Measurements from ENCODE around the gene TPP2.

TPP2 gene

GRCh38 chr13:102596147-102597028 is at the start of gene TPP2:
TPP2 (plus strand) TSS chr13:102596986; CDS start chr13:102597039, 53 bp downstream.
- Histone ChIP-seq H3K4me1 (ENCODE audit: insufficient read depth, poor library complexity, severe bottlenecking) (peaks cover 15% of the 10 kb centered on the region), H3K9me3 (ENCODE audit: severe bottlenecking) (no peaks in the 10 kb centered on the region), H3K27me3 (ENCODE audit: insufficient read depth, poor library complexity, severe bottlenecking) (no peaks in the 10 kb centered on the region), H3K4me3 (ENCODE audit: severe bottlenecking) (peak within 1 kb of the TSS; percentile 66), H3K27ac (ENCODE audit: poor library complexity, severe bottlenecking) (peak within 1 kb of the TSS; percentile 77), H3K36me3 (ENCODE audit: low read depth) (peaks cover 2% of the 10 kb centered on the region)
- TF ChIP-seq CTCF (IDR thresholded peaks at IDR 0.05; ENCODE audit: poor library complexity, severe bottlenecking) = no peak
- ATAC-seq (ENCODE audit: low read depth) = peak; percentile 83
- DNase-seq (ENCODE audit: low spot score) = peak; percentile 97

GRCh38 chr13:102548811-102549210 is 48.0 kb upstream of the TPP2 start:
- DNase-seq (ENCODE audit: low spot score) = no peak
- no peaks in the 10 kb centered on the region for H3K9me3 ChIP-seq (ENCODE audit: severe bottlenecking)
- H3K27ac ChIP-seq (ENCODE audit: poor library complexity, severe bottlenecking) = no peak overlapping the region
- no peaks in the 10 kb centered on the region for H3K36me3 ChIP-seq (ENCODE audit: low read depth)
- ATAC-seq (ENCODE audit: low read depth) = no peak
- H3K4me1 ChIP-seq (ENCODE audit: insufficient read depth, poor library complexity, severe bottlenecking) = no peaks in the 10 kb centered on the region
- no peak overlapping the region for H3K4me3 ChIP-seq (ENCODE audit: severe bottlenecking)
- TF ChIP-seq CTCF (IDR thresholded peaks at IDR 0.05; ENCODE audit: poor library complexity, severe bottlenecking) = no peak
- H3K27me3 ChIP-seq (ENCODE audit: insufficient read depth, poor library complexity, severe bottlenecking) = no peaks in the 10 kb centered on the region

GRCh38 chr13:102550507-102550906 is 46.3 kb upstream of the TPP2 start:
- no peaks in the 10 kb centered on the region for H3K4me1 ChIP-seq (ENCODE audit: insufficient read depth, poor library complexity, severe bottlenecking)
- no peak overlapping the region for H3K4me3 ChIP-seq (ENCODE audit: severe bottlenecking)
- no peaks in the 10 kb centered on the region for H3K9me3 ChIP-seq (ENCODE audit: severe bottlenecking)
- no peaks in the 10 kb centered on the region for H3K27me3 ChIP-seq (ENCODE audit: insufficient read depth, poor library complexity, severe bottlenecking)
- no peak for ATAC-seq (ENCODE audit: low read depth)
- H3K36me3 ChIP-seq (ENCODE audit: low read depth) = no peaks in the 10 kb centered on the region
- no peak for DNase-seq (ENCODE audit: low spot score)
- no peak overlapping the region for H3K27ac ChIP-seq (ENCODE audit: poor library complexity, severe bottlenecking)
- no peak for TF ChIP-seq CTCF (IDR thresholded peaks at IDR 0.05; ENCODE audit: poor library complexity, severe bottlenecking)

GRCh38 chr13:102555914-102556553 is 40.8 kb upstream of the TPP2 start:
- H3K27ac ChIP-seq (ENCODE audit: poor library complexity, severe bottlenecking) = no peak overlapping the region
- H3K9me3 ChIP-seq (ENCODE audit: severe bottlenecking) = no peaks in the 10 kb centered on the region
- H3K36me3 ChIP-seq (ENCODE audit: low read depth) = no peaks in the 10 kb centered on the region
- peak; percentile 84 for TF ChIP-seq CTCF (IDR thresholded peaks at IDR 0.05; ENCODE audit: poor library complexity, severe bottlenecking)
- no peak overlapping the region for H3K4me3 ChIP-seq (ENCODE audit: severe bottlenecking)
- no peaks in the 10 kb centered on the region for H3K27me3 ChIP-seq (ENCODE audit: insufficient read depth, poor library complexity, severe bottlenecking)
- H3K4me1 ChIP-seq (ENCODE audit: insufficient read depth, poor library complexity, severe bottlenecking) = no peaks in the 10 kb centered on the region
- ATAC-seq (ENCODE audit: low read depth) = peak; percentile 79
- DNase-seq (ENCODE audit: low spot score) = no peak
